OCI-LY1 (cell line): ENCODE measurements around the gene ZC2HC1B.

Experiments used
- EZH2 ChIP-seq: fragments of 200-600 bp; sonication (generic), shearing (Covaris generic); IDR thresholded peaks from 2 replicates; pipeline ENCODE4 v1.8.0; 2017; ENCODE audit warnings: borderline replicate concordance, mixed run types, mild to moderate bottlenecking, antibody characterized with exemption, low read length, moderate library complexity, mixed read lengths
- TF ChIP-seq, protein P1 (sequence below): fragments of 200-600 bp; sonication (generic), shearing (Covaris generic); IDR thresholded peaks from 2 replicates; pipeline ENCODE4 v1.5.1; 2017; ENCODE audit warnings: mild to moderate bottlenecking, antibody characterized with exemption, low read length, moderate library complexity, mixed read lengths

GRCh38 chr6:143839196-143839595 is 25.1 kb upstream of the ZC2HC1B start:
- TF ChIP-seq, protein P1, sequence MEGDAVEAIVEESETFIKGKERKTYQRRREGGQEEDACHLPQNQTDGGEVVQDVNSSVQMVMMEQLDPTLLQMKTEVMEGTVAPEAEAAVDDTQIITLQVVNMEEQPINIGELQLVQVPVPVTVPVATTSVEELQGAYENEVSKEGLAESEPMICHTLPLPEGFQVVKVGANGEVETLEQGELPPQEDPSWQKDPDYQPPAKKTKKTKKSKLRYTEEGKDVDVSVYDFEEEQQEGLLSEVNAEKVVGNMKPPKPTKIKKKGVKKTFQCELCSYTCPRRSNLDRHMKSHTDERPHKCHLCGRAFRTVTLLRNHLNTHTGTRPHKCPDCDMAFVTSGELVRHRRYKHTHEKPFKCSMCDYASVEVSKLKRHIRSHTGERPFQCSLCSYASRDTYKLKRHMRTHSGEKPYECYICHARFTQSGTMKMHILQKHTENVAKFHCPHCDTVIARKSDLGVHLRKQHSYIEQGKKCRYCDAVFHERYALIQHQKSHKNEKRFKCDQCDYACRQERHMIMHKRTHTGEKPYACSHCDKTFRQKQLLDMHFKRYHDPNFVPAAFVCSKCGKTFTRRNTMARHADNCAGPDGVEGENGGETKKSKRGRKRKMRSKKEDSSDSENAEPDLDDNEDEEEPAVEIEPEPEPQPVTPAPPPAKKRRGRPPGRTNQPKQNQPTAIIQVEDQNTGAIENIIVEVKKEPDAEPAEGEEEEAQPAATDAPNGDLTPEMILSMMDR, result no peak
- no peak for TF ChIP-seq EZH2
